ENCODE measurements around the gene ELAC2.
A peak's percentile ranks its signal among the peaks of the same experiment; 100 is the strongest.

DNA sequence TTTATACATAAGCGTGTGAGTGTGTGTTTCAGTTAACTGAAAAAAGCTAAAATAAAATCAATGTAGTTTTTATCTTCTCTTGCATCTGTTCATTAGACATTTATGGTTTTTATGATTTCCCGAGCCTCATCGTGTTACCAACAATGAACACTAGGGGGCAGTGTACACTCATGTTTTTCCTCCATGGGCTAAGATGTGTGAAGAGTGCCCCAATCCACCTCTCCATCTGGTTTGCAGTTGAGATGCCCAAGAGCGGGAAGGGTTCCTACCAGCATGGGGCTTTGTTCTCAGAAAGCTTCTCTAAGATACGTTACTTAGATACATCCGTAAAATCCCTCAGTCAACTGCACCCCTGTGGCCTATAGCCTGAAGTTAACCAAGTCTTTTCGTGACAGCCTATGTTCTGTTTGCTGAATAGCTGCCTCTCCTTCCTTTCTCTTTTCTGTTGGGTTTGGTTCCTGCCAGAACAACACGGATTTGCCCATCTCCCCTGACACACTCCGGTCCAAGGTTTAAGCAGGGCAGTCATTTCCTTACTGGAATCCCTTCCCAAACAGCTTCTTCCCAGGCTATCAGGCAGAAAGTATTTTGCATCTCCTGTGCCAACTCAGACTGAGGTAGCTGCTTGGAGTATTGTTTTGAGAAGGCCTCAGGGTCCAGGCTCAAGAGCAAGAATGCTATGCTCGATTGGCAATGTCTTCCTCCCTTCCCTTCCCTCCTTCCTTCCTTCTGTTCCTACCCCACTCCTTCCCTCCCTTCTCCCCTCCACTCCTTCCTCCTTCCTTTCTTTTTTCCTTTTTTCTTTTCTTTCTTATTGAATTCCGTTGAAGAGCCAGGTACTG is 12.9 kb upstream of the ELAC2 start:
- no peak for TF ChIP-seq JUNB (IDR thresholded peaks at IDR 0.05)
- TF ChIP-seq, protein P1, sequence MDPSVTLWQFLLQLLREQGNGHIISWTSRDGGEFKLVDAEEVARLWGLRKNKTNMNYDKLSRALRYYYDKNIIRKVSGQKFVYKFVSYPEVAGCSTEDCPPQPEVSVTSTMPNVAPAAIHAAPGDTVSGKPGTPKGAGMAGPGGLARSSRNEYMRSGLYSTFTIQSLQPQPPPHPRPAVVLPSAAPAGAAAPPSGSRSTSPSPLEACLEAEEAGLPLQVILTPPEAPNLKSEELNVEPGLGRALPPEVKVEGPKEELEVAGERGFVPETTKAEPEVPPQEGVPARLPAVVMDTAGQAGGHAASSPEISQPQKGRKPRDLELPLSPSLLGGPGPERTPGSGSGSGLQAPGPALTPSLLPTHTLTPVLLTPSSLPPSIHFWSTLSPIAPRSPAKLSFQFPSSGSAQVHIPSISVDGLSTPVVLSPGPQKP (IDR thresholded peaks at IDR 0.05; ENCODE audit: low read depth, low read length), result no peak
- no peak for TF ChIP-seq POLR2A (IDR thresholded peaks at IDR 0.05; ENCODE audit: low read depth, low read length)
- TF ChIP-seq POLR2AphosphoS5 (IDR thresholded peaks at IDR 0.05; ENCODE audit: low read length), result no peak
- no peak for TF ChIP-seq ZBTB4 (CRISPR knock-in tag; IDR thresholded peaks at IDR 0.05)
- no peak for TF ChIP-seq ZNF274 (IDR thresholded peaks at IDR 0.05; ENCODE audit: insufficient read depth, insufficient read length)
- no peak for TF ChIP-seq EP300 (IDR thresholded peaks at IDR 0.05; ENCODE audit: borderline replicate concordance in 1 of 2, control insufficient read depth in 1 of 2, low read depth in 2 of 2, low read length in 2 of 2)
- TF ChIP-seq MYC (IDR thresholded peaks at IDR 0.05; ENCODE audit: insufficient read depth, insufficient read length, insufficient replicate concordance, low read length, severe bottlenecking), result no peak
- TF ChIP-seq, protein P2, sequence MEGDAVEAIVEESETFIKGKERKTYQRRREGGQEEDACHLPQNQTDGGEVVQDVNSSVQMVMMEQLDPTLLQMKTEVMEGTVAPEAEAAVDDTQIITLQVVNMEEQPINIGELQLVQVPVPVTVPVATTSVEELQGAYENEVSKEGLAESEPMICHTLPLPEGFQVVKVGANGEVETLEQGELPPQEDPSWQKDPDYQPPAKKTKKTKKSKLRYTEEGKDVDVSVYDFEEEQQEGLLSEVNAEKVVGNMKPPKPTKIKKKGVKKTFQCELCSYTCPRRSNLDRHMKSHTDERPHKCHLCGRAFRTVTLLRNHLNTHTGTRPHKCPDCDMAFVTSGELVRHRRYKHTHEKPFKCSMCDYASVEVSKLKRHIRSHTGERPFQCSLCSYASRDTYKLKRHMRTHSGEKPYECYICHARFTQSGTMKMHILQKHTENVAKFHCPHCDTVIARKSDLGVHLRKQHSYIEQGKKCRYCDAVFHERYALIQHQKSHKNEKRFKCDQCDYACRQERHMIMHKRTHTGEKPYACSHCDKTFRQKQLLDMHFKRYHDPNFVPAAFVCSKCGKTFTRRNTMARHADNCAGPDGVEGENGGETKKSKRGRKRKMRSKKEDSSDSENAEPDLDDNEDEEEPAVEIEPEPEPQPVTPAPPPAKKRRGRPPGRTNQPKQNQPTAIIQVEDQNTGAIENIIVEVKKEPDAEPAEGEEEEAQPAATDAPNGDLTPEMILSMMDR (IDR thresholded peaks at IDR 0.05 in 2 of 3, conservative IDR thresholded peaks at IDR 0.05 in 1 of 3; ENCODE audit: control insufficient read depth in 2 of 3, extremely low read depth in 1 of 3, insufficient read depth in 1 of 3, low read depth in 3 of 3, low read length in 3 of 3), result peak; percentile 71 to 74 (median 73)

Data from GM12878 (cell line).